GM23248 (cell line): ENCODE measurements around the gene CSNK1A1. TPM values are rescaled to one million over a fixed set of nuclear protein-coding genes. Genes with fewer than 3 reads are reported as not detected.

ENCODE experiments used
- DNase-seq: peaks from one replicate; pipeline ENCODE4 v3.0.0-alpha.2; 2015
- H2AFZ ChIP-seq: fragments of 200-600 bp; sonication (generic); 2 replicates; pipeline ENCODE4 v1.6.1; 2016; ENCODE audit warnings: antibody characterized with exemption
- H3F3A ChIP-seq: fragments of 200-600 bp; sonication (generic); 2 replicates; pipeline ENCODE4 v1.6.1; 2016; ENCODE audit warnings: mild to moderate bottlenecking, antibody characterized with exemption, mixed run types; ENCODE audit not compliant: insufficient read depth
- H3K27ac ChIP-seq: fragments of 200-600 bp; sonication (generic); 2 replicates; pipeline ENCODE4 v1.5.1; 2016; ENCODE audit warnings: mild to moderate bottlenecking
- H3K27me3 ChIP-seq: fragments of 200-600 bp; sonication (generic); replicated peaks from 2 replicates; pipeline ENCODE4 v1.6.1; 2016; ENCODE audit warnings: mild to moderate bottlenecking; ENCODE audit not compliant: insufficient read depth
- H3K36me3 ChIP-seq: fragments of 200-600 bp; sonication (generic); 2 replicates; pipeline ENCODE4 v1.6.1; 2016; ENCODE audit warnings: low read depth, mild to moderate bottlenecking
- H3K4me1 ChIP-seq: fragments of 200-600 bp; sonication (generic); 2 replicates; pipeline ENCODE4 v1.6.1; 2016; ENCODE audit warnings: mild to moderate bottlenecking; ENCODE audit not compliant: insufficient read depth
- H3K4me2 ChIP-seq: fragments of 200-600 bp; sonication (generic); one replicate; pipeline ENCODE4 v1.6.1; 2016; ENCODE audit warnings: mild to moderate bottlenecking; ENCODE audit not compliant: unreplicated experiment
- H3K4me3 ChIP-seq: fragments of 200-600 bp; sonication (generic); 2 replicates; pipeline ENCODE4 v1.5.1; 2016; ENCODE audit warnings: mild to moderate bottlenecking
- H3K79me2 ChIP-seq: fragments of 200-600 bp; sonication (generic); 2 replicates; pipeline ENCODE4 v1.6.1; 2016; ENCODE audit warnings: mild to moderate bottlenecking; ENCODE audit not compliant: insufficient read depth
- H3K9ac ChIP-seq: fragments of 200-600 bp; sonication (generic); 2 replicates; pipeline ENCODE4 v1.6.1; 2016; ENCODE audit warnings: mild to moderate bottlenecking
- H3K9me2 ChIP-seq: fragments of 200-600 bp; sonication (generic); 2 replicates; pipeline ENCODE4 v1.6.1; 2016; ENCODE audit warnings: mixed run types, mild to moderate bottlenecking, moderate library complexity; ENCODE audit not compliant: insufficient read depth
- H3K9me3 ChIP-seq: fragments of 200-600 bp; sonication (generic); one replicate; pipeline ENCODE4 v1.6.1; 2017; ENCODE audit warnings: low read depth
- H4K20me1 ChIP-seq: fragments of 200-600 bp; sonication (generic); 2 replicates; pipeline ENCODE4 v1.6.0; 2016; ENCODE audit not compliant: insufficient read depth
- EZH2 ChIP-seq: fragments of 200-600 bp; sonication (generic); IDR thresholded peaks from 2 replicates; pipeline ENCODE4 v1.6.1; 2018; ENCODE audit warnings: antibody characterized with exemption, mild to moderate bottlenecking; ENCODE audit not compliant: insufficient read depth, poor library complexity, severe bottlenecking
- EZH2phosphoT487 ChIP-seq: fragments of 200-600 bp; sonication (generic); IDR thresholded peaks from 2 replicates; pipeline ENCODE4 v1.6.1; 2018; ENCODE audit warnings: antibody characterized with exemption, moderate library complexity, mild to moderate bottlenecking, low read depth; ENCODE audit not compliant: insufficient read depth
- WGBS, 2 experiments: methylation state at CpG; one replicate each; pipeline ENCODE4 v1.1.6; 2015 to 2017; ENCODE audit warnings: low lambda C conversion rate in 2 of 2, low coverage in 1 of 2; ENCODE audit errors: missing lambda C conversion rate in 2 of 2; 5-methylcytosine and 5-hydroxymethylcytosine counted together
- in situ Hi-C: fragments of 300-500 bp; cut with MboI; formaldehyde crosslinking; loops from 2 replicates; pipeline ENCODE4 v1.15.0; 2020
- polyA plus RNA-seq: library from polyadenylated mRNA; unstranded; fragments of >200 nt; fragmentation: Nextera tagmentation; extraction: Ambion mirVana; gene quantifications from 2 replicates; pipeline ENCODE4 v1.2.1, GENCODE V29; 2016
- total RNA-seq: library from RNA; depleted of rRNA; stranded (reverse); fragments of >200 nt; shearing (Covaris generic); gene quantifications from 2 replicates; pipeline ENCODE4 v1.2.3, GENCODE V29; 2014

The CSNK1A1 gene
- total and polyA plus RNA-seq, 2 experiments from 2014 or later = 228 to 415 TPM

GRCh38 chr5:149546974-149547373, 4.3 kb downstream of the CSNK1A1 start:
- Histone ChIP-seq H3K9me2 (no peaks in the 10 kb centered on the region), H3K9ac (peak overlapping the region; percentile 50), H3K4me2 (peak overlapping the region; percentile 97), H3K4me3 (peak overlapping the region; percentile 98), H3K36me3 (peaks cover 59% of the 10 kb centered on the region), H3K9me3 (no peaks in the 10 kb centered on the region), H3K27me3 (no peaks in the 10 kb centered on the region), H2AFZ (no peak overlapping the region), H3F3A (peaks cover 59% of the 10 kb centered on the region), H3K27ac (peak overlapping the region; percentile 96), H3K4me1 (peaks cover 26% of the 10 kb centered on the region), H3K79me2 (peaks cover 90% of the 10 kb centered on the region), H4K20me1 (peaks cover 20% of the 10 kb centered on the region; the same call in 1 of the 2 replicates)
- no peak for TF ChIP-seq EZH2phosphoT487
- TF ChIP-seq EZH2 = no peak
- DNase-seq = peak; percentile 45
- in situ Hi-C loops = no loop called here

- Histone ChIP-seq H3K27me3 (no peaks in the 10 kb centered on the region), H4K20me1 (peaks cover 30% of the 10 kb centered on the region; the same call in 1 of the 2 replicates), H3K9ac (no peak overlapping the region), H3K9me2 (no peaks in the 10 kb centered on the region), H3K36me3 (peaks cover 59% of the 10 kb centered on the region), H3K4me2 (no peak overlapping the region), H3K9me3 (no peaks in the 10 kb centered on the region), H3K27ac (no peak overlapping the region), H2AFZ (no peak overlapping the region), H3K4me3 (no peak overlapping the region), H3K79me2 (peaks cover 98% of the 10 kb centered on the region), H3K4me1 (peaks cover 32% of the 10 kb centered on the region), H3F3A (peaks cover 62% of the 10 kb centered on the region)
- in situ Hi-C loops = no loop called here
- peak; percentile 13 for DNase-seq
- 77% methylated on average over 6 of the region's 6 CpGs for WGBS, 2 experiments
- no peak for TF ChIP-seq EZH2
- no peak for TF ChIP-seq EZH2phosphoT487
These were observed 5.9 kb downstream of the CSNK1A1 start for GRCh38 chr5:149545327-149545726.

- DNase-seq = no peak
- peak overlapping the region; percentile 14 for H3K27ac ChIP-seq
- H3K27me3 ChIP-seq = no peaks in the 10 kb centered on the region
- no peaks in the 10 kb centered on the region for H3K9me3 ChIP-seq
- no peak overlapping the region for H3K9ac ChIP-seq
- H3K4me3 ChIP-seq = no peak overlapping the region
- 77 to 79% methylated on average over 3 of the region's 3 CpGs for WGBS, 2 experiments
- in situ Hi-C loops = no loop called here
- TF ChIP-seq EZH2phosphoT487 (no peak), EZH2 (no peak)
- H3F3A ChIP-seq = peaks cover 57% of the 10 kb centered on the region
- H3K9me2 ChIP-seq = no peaks in the 10 kb centered on the region
- H4K20me1 ChIP-seq = peaks cover 38% of the 10 kb centered on the region
- peak overlapping the region; percentile 3 for H3K4me2 ChIP-seq
- H3K79me2 ChIP-seq = peaks cover 98% of the 10 kb centered on the region
- H3K4me1 ChIP-seq = peaks cover 39% of the 10 kb centered on the region
- H2AFZ ChIP-seq = no peak overlapping the region
- peaks cover 54% of the 10 kb centered on the region for H3K36me3 ChIP-seq
These were observed 7.2 kb downstream of the CSNK1A1 start for GRCh38 chr5:149544028-149544420.

- DNase-seq = no peak
- H3K27ac ChIP-seq = peak overlapping the region; percentile 14
These were observed 7.7 kb downstream of the CSNK1A1 start for GRCh38 chr5:149543361-149544027.

More at GRCh38 chr5:149543361-149544027, 7.7 kb downstream of the CSNK1A1 start:
- Histone ChIP-seq H2AFZ (no peak overlapping the region), H3K4me2 (peak overlapping the region; percentile 3), H3F3A (peaks cover 52% of the 10 kb centered on the region), H3K9me2 (no peaks in the 10 kb centered on the region), H4K20me1 (peaks cover 38% of the 10 kb centered on the region), H3K36me3 (peaks cover 49% of the 10 kb centered on the region), H3K27me3 (no peaks in the 10 kb centered on the region), H3K4me1 (peaks cover 34% of the 10 kb centered on the region), H3K79me2 (peaks cover 98% of the 10 kb centered on the region), H3K9me3 (no peaks in the 10 kb centered on the region), H3K4me3 (no peak overlapping the region), H3K9ac (0 out of 2 replicates have a peak overlapping the region, but pooled peaks have one; percentile 4)
- TF ChIP-seq EZH2 (no peak), EZH2phosphoT487 (no peak)
- 75 to 79% methylated on average over 8 of the region's 8 CpGs for WGBS, 2 experiments
- in situ Hi-C loops = no loop called here
